ENCODE measurements around the gene SPOCK2. TPM values are rescaled to one million over a fixed set of nuclear protein-coding genes. Genes with fewer than 3 reads are reported as not detected.

Gene SPOCK2
- total RNA-seq, 2 donors from 2014 or later: 5.1 to 163 TPM

DNA sequence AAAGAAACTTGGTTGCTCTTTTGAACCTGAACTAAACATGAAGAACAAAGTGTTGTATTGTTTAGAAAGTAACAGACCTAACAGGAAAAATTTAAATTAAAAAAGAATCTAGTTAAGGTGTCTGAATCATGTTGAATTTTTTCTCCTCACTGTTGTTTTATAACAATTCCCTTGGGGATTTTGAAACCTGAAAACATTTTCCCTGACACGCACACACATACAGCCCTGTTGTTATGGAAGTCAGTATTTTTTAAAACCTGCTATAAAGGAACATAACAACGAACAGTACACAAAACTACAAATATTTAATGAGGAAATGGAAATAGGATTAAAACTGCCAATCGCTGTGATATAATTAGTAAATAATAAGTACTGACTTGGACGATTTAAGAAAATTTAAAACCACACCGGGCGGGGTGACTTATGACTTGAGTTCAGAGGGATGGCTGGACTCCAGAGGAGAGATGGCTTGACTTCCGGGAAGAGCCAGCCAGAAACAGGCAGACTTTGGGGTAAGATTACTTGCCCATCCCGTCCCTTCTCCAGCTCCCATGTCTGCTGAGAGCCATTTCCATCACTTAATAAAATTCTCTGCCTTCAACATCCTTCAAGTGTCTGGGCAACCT lies 16.2 kb upstream of the SPOCK2 start:
- DNase-seq (ENCODE audit: low spot score): no peak
- 44% methylated on average over 8 of the region's 8 CpGs for WGBS
- Histone ChIP-seq H3K27me3 (replicated peaks; ENCODE audit: insufficient read depth) (no peaks in the 10 kb centered on the region), H3K9me3 (no peaks in the 10 kb centered on the region), H3K4me3 (no peak overlapping the region), H3K27ac (no peak overlapping the region), H3K36me3 (no peaks in the 10 kb centered on the region), H3K4me1 (replicated peaks) (no peaks in the 10 kb centered on the region)
- no peak for TF ChIP-seq POLR2A (IDR thresholded peaks at IDR 0.05)
- TF ChIP-seq, protein P1, sequence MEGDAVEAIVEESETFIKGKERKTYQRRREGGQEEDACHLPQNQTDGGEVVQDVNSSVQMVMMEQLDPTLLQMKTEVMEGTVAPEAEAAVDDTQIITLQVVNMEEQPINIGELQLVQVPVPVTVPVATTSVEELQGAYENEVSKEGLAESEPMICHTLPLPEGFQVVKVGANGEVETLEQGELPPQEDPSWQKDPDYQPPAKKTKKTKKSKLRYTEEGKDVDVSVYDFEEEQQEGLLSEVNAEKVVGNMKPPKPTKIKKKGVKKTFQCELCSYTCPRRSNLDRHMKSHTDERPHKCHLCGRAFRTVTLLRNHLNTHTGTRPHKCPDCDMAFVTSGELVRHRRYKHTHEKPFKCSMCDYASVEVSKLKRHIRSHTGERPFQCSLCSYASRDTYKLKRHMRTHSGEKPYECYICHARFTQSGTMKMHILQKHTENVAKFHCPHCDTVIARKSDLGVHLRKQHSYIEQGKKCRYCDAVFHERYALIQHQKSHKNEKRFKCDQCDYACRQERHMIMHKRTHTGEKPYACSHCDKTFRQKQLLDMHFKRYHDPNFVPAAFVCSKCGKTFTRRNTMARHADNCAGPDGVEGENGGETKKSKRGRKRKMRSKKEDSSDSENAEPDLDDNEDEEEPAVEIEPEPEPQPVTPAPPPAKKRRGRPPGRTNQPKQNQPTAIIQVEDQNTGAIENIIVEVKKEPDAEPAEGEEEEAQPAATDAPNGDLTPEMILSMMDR (IDR thresholded peaks at IDR 0.05): no peak
- TF ChIP-seq POLR2AphosphoS5 (IDR thresholded peaks at IDR 0.05): no peak
- intact Hi-C loops (cut with DNase I): no loop called here

DNA sequence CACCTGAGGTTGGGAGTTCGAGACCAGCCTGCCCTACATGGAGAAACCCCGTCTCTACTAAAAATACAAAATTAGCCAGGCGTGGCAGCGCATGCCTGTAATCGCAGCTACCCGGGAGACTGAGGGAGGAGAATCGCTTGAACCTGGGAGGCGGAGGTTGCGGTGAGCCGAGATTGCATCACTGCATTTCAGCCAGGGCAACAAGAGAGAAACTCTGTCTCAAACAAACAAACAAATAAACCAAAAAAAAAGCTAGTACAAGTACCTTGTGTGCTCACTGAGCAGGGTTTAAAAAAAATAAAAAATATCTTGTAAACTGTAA lies 11.2 kb upstream of the SPOCK2 start:
- DNase-seq (ENCODE audit: low spot score): no peak
- H3K36me3 ChIP-seq: no peaks in the 10 kb centered on the region
- H3K4me1 ChIP-seq (replicated peaks): no peaks in the 10 kb centered on the region
- TF ChIP-seq POLR2A (IDR thresholded peaks at IDR 0.05) (no peak), POLR2AphosphoS5 (IDR thresholded peaks at IDR 0.05) (no peak)
- TF ChIP-seq, protein P1 (IDR thresholded peaks at IDR 0.05): no peak
- H3K9me3 ChIP-seq: no peaks in the 10 kb centered on the region
- intact Hi-C loops (cut with DNase I): no loop called here
- 90% methylated on average over 10 of the region's 10 CpGs for WGBS
- no peak overlapping the region for H3K4me3 ChIP-seq
- no peaks in the 10 kb centered on the region for H3K27me3 ChIP-seq (replicated peaks; ENCODE audit: insufficient read depth)
- no peak overlapping the region for H3K27ac ChIP-seq

DNA sequence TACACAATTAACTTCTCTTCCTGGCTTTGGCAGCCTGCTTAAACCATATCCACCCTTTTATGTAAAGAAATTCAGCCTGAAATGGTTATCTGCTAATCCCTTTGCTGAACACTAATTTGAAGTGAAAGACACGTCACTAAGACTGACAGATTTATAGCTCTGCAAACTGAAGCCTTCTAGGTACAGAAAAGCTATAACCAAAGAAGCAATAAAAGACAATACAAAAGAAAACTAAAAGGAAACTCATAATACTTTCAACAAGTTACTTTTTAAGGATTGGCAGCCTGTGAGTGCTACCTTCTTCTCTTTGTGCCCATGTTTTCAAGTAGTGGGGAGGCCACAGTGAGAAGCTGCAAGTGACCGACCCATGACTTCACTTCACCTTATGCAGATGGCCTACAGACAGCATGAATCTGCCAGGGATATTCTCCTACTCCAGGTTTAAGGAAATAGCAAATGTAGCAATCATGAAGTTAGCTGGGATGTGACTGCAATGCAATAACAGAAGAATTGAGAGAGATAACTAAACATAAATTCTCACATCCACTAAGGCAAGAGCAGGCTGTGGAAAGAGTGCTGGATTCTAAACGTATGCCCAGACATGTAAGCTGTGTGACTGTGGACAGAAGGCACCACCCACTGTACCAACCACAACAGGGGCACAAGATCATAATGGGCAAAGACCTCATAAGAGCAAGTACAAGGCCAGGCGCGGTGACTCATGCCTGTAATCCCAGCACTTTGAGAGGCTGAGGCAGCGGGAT lies 10.7 kb upstream of the SPOCK2 start:
- Histone ChIP-seq H3K9me3 (no peaks in the 10 kb centered on the region), H3K4me3 (no peak overlapping the region), H3K27me3 (replicated peaks; ENCODE audit: insufficient read depth) (no peaks in the 10 kb centered on the region), H3K27ac (no peak overlapping the region), H3K36me3 (no peaks in the 10 kb centered on the region), H3K4me1 (replicated peaks) (no peaks in the 10 kb centered on the region)
- TF ChIP-seq POLR2A (IDR thresholded peaks at IDR 0.05) (no peak), POLR2AphosphoS5 (IDR thresholded peaks at IDR 0.05) (no peak)
- TF ChIP-seq, protein P1 (IDR thresholded peaks at IDR 0.05): no peak
- WGBS: 62% methylated on average over 6 of the region's 6 CpGs
- intact Hi-C loops (cut with DNase I): no loop called here
- no peak for DNase-seq (ENCODE audit: low spot score)

DNA sequence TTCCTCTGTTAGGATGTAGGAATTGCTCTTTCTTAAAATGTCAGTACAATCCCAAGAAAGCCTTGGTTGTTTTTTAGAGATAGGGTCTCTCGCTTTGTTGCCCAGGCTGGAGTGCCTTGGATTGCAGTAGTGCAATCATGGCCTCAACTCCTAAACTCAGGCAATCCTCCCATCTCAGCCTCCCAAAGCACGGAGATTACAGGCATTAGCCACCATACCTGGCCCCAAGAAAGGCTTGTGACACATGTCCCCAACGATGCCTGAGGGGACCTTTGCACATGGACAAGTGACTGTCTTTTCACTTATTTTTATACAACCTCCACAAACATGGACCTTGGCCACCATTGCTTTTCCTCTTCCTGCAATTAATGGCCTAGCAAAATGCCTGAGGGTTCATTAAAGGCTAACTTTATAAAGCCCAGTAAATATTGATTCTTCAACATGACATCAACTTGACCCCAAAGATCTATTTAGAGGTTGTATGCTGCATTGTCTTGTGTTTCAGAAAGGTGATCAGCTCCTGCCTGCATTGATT lies 10.0 kb upstream of the SPOCK2 start:
- no peak overlapping the region for H3K27ac ChIP-seq
- H3K9me3 ChIP-seq: no peaks in the 10 kb centered on the region
- no peak overlapping the region for H3K4me3 ChIP-seq
- H3K4me1 ChIP-seq (replicated peaks): no peaks in the 10 kb centered on the region
- H3K27me3 ChIP-seq (replicated peaks; ENCODE audit: insufficient read depth): no peaks in the 10 kb centered on the region
- H3K36me3 ChIP-seq: no peaks in the 10 kb centered on the region
- no peak for DNase-seq (ENCODE audit: low spot score)
- TF ChIP-seq POLR2A (IDR thresholded peaks at IDR 0.05): no peak
- TF ChIP-seq, protein P1 (IDR thresholded peaks at IDR 0.05): no peak
- no peak for TF ChIP-seq POLR2AphosphoS5 (IDR thresholded peaks at IDR 0.05)
- 65% methylated on average over 3 of the region's 3 CpGs for WGBS
- intact Hi-C loops (cut with DNase I): no loop called here

Measured in prostate gland (tissue), 2 donors.